HepG2 (cell line): ENCODE measurements around the gene PEX11B.

Experiments
- SP1 ChIP-seq, 2 experiments: fragments of 450-650 bp in 1 of 2; sonication (generic) in 1 of 2; formaldehyde crosslinking in 1 of 2; IDR thresholded peaks; 2 replicates each; pipeline versions ENCODE4 v1.4.0 to v1.6.1; 2016 to 2020; ENCODE audit warnings: missing genetic modification reagents in 1 of 2
- TAF1 ChIP-seq: sonication (generic); formaldehyde crosslinking; IDR thresholded peaks from 2 replicates; pipeline ENCODE4 v1.4.0; 2020; ENCODE audit warnings: missing genetic modification reagents
- ZNF136 ChIP-seq: sonication (generic); formaldehyde crosslinking; IDR thresholded peaks from 2 replicates; pipeline ENCODE4 v1.8.1; 2022; ENCODE audit warnings: low read depth, mild to moderate bottlenecking, moderate library complexity, missing genetic modification reagents

- no peak for TF ChIP-seq ZNF136 (CRISPR knock-in tag)
- no peak for TF ChIP-seq TAF1 (CRISPR knock-in tag)
- TF ChIP-seq SP1 (IDR thresholded peaks at IDR 0.05) = no peak
- TF ChIP-seq SP1 (CRISPR knock-in tag; IDR thresholded peaks at IDR 0.05) = no peak
Measured at GRCh38 chr1:145893306-145894055, 25.0 kb downstream of the PEX11B start.
